OCI-LY3 (cell line): Measurements from ENCODE around the gene NDC80.
"Not testable (repeated sequence)": the region's sequence is repeated elsewhere in the genome, so short reads cannot be mapped to it uniquely, and the experiment has no call there.

Experiments
- CTCF ChIP-seq: fragments of 200-600, 300-600 bp; sonication (generic); IDR thresholded peaks from 2 replicates; pipeline ENCODE4 v1.5.1; 2014; ENCODE audit warnings: antibody characterized with exemption, low read length, low read depth
- EZH2phosphoT487 ChIP-seq: fragments of 200-600 bp; shearing (Covaris generic); IDR thresholded peaks from 2 replicates; pipeline ENCODE4 v1.6.1; 2018; ENCODE audit warnings: antibody characterized with exemption, mixed run types, low read depth

GRCh38 chr18:2524794-2525198 lies 46.6 kb upstream of the NDC80 start:
- TF ChIP-seq CTCF, EZH2phosphoT487: not testable (repeated sequence)
